WTC11 (cell line): Measurements from ENCODE around the gene RHOF. TPM values are rescaled to one million over a fixed set of nuclear protein-coding genes. Genes with fewer than 3 reads are reported as not detected.

ENCODE experiments used
- ATAC-seq: fragments of 200-7000 bp; cut with Tn5 transposase; 2 replicates; pipeline ENCODE4 v1.10.0; 2021; ENCODE audit warnings: mild to moderate bottlenecking, moderate library complexity
- CTCF ChIA-PET: fragments of 300-600 bp; sonication (Branson Sonifier 250); formaldehyde crosslinking; loops from one replicate; lab custom pipeline; 2021; ENCODE audit warnings: antibody characterized with exemption; lab: Charles Lee
- POLR2A ChIA-PET: fragments of 350-600 bp; sonication (Branson Sonifier 250); formaldehyde crosslinking; loops from one replicate; lab custom pipeline; 2021; ENCODE audit warnings: antibody characterized with exemption; lab: Charles Lee
- DNase-seq: peaks from one replicate; pipeline ENCODE4 v3.0.0; 2021; ENCODE audit warnings: low spot score
- H3K27ac Mint-ChIP-seq: 2 replicates; pipeline ENCODE4 v1.8.0; 2021; ENCODE audit warnings: mixed read lengths
- H3K27me3 Mint-ChIP-seq: 2 replicates; pipeline ENCODE4 v1.8.0; 2021; ENCODE audit warnings: low read depth, mild to moderate bottlenecking, moderate library complexity, mixed read lengths
- H3K36me3 Mint-ChIP-seq: 2 replicates; pipeline ENCODE4 v1.8.0; 2021; ENCODE audit warnings: mixed read lengths
- H3K4me1 Mint-ChIP-seq: 2 replicates; pipeline ENCODE4 v1.8.0; 2022; ENCODE audit warnings: mixed read lengths
- H3K4me3 Mint-ChIP-seq: 2 replicates; pipeline ENCODE4 v1.8.0; 2021; ENCODE audit warnings: mild to moderate bottlenecking, moderate library complexity, mixed read lengths
- H3K9me3 Mint-ChIP-seq: 2 replicates; pipeline ENCODE4 v1.8.0; 2021; ENCODE audit warnings: mixed read lengths
- ELF4 ChIP-seq: sonication (generic); formaldehyde crosslinking; IDR thresholded peaks from 2 replicates; pipeline ENCODE4 v1.8.1; 2022; ENCODE audit warnings: low read depth, mild to moderate bottlenecking, moderate library complexity, missing genetic modification reagents
- FOXP1 ChIP-seq: sonication (generic); formaldehyde crosslinking; IDR thresholded peaks from 2 replicates; pipeline ENCODE4 v1.8.0; 2022; ENCODE audit warnings: missing genetic modification reagents, mild to moderate bottlenecking, moderate library complexity, borderline replicate concordance
- GABPB1 ChIP-seq: sonication (generic); formaldehyde crosslinking; IDR thresholded peaks from 2 replicates; pipeline ENCODE4 v1.8.1; 2023; ENCODE audit warnings: mild to moderate bottlenecking, missing genetic modification reagents
- JAZF1 ChIP-seq: fragments of 250-450 bp; sonication (Bioruptor Pico); IDR thresholded peaks from 2 replicates; pipeline ENCODE4 v1.9.0; 2021; ENCODE audit warnings: moderate library complexity, mild to moderate bottlenecking, inconsistent platforms
- MXD4 ChIP-seq: fragments of 250-450 bp; sonication (Bioruptor Pico); IDR thresholded peaks from 2 replicates; pipeline ENCODE4 v1.8.0; 2021; ENCODE audit warnings: mild to moderate bottlenecking, moderate library complexity, borderline replicate concordance
- PRRX2 ChIP-seq: fragments of 250-450 bp; sonication (Bioruptor Pico); IDR thresholded peaks from 2 replicates; pipeline ENCODE4 v1.8.0; 2021; ENCODE audit warnings: mild to moderate bottlenecking
- RELA ChIP-seq: sonication (generic); formaldehyde crosslinking; IDR thresholded peaks from 2 replicates; pipeline ENCODE4 v1.8.1; 2022; ENCODE audit warnings: missing genetic modification reagents, mild to moderate bottlenecking, borderline replicate concordance
- SP1 ChIP-seq: sonication (generic); formaldehyde crosslinking; conservative IDR thresholded peaks from 2 replicates; pipeline ENCODE4 v1.8.1; 2022; ENCODE audit warnings: missing genetic modification reagents
- ZNF121 ChIP-seq: sonication (generic); formaldehyde crosslinking; IDR thresholded peaks from 2 replicates; pipeline ENCODE4 v1.8.0; 2023; ENCODE audit warnings: missing genetic modification reagents
- ZNF138 ChIP-seq: sonication (generic); formaldehyde crosslinking; conservative IDR thresholded peaks from 2 replicates; pipeline ENCODE4 v1.8.1; 2022; ENCODE audit warnings: mild to moderate bottlenecking, moderate library complexity, missing genetic modification reagents
- ZNF219 ChIP-seq: sonication (generic); formaldehyde crosslinking; IDR thresholded peaks from 2 replicates; pipeline ENCODE4 v1.8.0; 2023; ENCODE audit warnings: missing genetic modification reagents, mild to moderate bottlenecking, borderline replicate concordance
- total RNA-seq: library from RNA; stranded (reverse); gene quantifications from 3 replicates; pipeline ENCODE4 v1.2.3, GENCODE V29; 2021
- TF ChIP-seq, protein P1 (sequence below): sonication (generic); formaldehyde crosslinking; IDR thresholded peaks from 2 replicates; pipeline ENCODE4 v1.8.1; 2022; ENCODE audit warnings: low read depth, missing genetic modification reagents, borderline replicate concordance
- TF ChIP-seq, protein P2 (sequence below): sonication (generic); formaldehyde crosslinking; IDR thresholded peaks from 2 replicates; pipeline ENCODE4 v1.8.0; 2022; ENCODE audit warnings: mild to moderate bottlenecking, missing genetic modification reagents
- TF ChIP-seq, protein P3 (sequence below): sonication (generic); formaldehyde crosslinking; IDR thresholded peaks from 2 replicates; pipeline ENCODE4 v1.8.0; 2022; ENCODE audit warnings: mild to moderate bottlenecking, missing genetic modification reagents
- TF ChIP-seq, protein P4 (sequence below): fragments of 200-600 bp; IDR thresholded peaks from 2 replicates; pipeline ENCODE4 v1.8.0; 2022; ENCODE audit warnings: antibody characterized with exemption
- TF ChIP-seq, protein P5 (sequence below): fragments of 250-450 bp; sonication (Bioruptor Pico); conservative IDR thresholded peaks from 2 replicates; pipeline ENCODE4 v1.9.0; 2021; ENCODE audit warnings: mild to moderate bottlenecking

Gene RHOF
- total RNA-seq, 1 experiment from 2014 or later: 45.3 TPM

DNA sequence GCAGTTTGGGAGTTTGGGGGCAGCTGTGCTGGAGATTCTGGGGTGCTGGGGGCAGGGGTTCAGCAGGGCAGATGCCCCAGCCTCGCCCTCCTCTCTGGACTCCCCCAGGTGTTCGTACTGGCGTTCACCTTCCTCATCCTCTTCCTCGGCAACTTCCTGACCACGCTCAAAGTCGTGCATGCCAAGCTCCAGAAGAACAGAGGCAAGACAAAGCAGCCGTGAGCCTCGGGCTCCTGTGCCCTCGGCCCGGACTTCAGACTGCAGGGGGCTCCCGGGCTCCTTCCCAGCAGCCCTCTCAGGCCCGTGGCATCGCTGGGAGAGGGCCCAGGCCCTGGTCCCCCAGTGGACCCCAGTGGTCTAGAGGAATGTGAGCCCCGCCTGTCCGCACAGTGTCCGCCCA, 18.0 kb downstream of the RHOF start (continued):
- TF ChIP-seq FOXP1 (CRISPR knock-in tag) (no peak), JAZF1 (no peak)

- H3K27ac Mint-ChIP-seq: peak overlapping the region; percentile 84
- TF ChIP-seq MXD4 (CRISPR knock-in tag) (no peak), GABPB1 (CRISPR knock-in tag) (no peak), PRRX2 (CRISPR knock-in tag) (no peak), ZNF219 (CRISPR knock-in tag) (no peak), RELA (CRISPR knock-in tag) (no peak), ZNF138 (no peak)
- TF ChIP-seq, protein P1, sequence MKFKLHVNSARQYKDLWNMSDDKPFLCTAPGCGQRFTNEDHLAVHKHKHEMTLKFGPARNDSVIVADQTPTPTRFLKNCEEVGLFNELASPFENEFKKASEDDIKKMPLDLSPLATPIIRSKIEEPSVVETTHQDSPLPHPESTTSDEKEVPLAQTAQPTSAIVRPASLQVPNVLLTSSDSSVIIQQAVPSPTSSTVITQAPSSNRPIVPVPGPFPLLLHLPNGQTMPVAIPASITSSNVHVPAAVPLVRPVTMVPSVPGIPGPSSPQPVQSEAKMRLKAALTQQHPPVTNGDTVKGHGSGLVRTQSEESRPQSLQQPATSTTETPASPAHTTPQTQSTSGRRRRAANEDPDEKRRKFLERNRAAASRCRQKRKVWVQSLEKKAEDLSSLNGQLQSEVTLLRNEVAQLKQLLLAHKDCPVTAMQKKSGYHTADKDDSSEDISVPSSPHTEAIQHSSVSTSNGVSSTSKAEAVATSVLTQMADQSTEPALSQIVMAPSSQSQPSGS (CRISPR knock-in tag): no peak
- TF ChIP-seq, protein P2, sequence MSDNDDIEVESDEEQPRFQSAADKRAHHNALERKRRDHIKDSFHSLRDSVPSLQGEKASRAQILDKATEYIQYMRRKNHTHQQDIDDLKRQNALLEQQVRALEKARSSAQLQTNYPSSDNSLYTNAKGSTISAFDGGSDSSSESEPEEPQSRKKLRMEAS: no peak
- TF ChIP-seq, protein P3, sequence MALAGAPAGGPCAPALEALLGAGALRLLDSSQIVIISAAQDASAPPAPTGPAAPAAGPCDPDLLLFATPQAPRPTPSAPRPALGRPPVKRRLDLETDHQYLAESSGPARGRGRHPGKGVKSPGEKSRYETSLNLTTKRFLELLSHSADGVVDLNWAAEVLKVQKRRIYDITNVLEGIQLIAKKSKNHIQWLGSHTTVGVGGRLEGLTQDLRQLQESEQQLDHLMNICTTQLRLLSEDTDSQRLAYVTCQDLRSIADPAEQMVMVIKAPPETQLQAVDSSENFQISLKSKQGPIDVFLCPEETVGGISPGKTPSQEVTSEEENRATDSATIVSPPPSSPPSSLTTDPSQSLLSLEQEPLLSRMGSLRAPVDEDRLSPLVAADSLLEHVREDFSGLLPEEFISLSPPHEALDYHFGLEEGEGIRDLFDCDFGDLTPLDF (CRISPR knock-in tag): no peak
- TF ChIP-seq, all 79 proteins: peak for 0
- H3K4me1 Mint-ChIP-seq: peaks cover 19% of the 10 kb centered on the region
- H3K9me3 Mint-ChIP-seq: no peaks in the 10 kb centered on the region
- H3K27me3 Mint-ChIP-seq: no peaks in the 10 kb centered on the region
- H3K4me3 Mint-ChIP-seq: no peak overlapping the region
- ChIA-PET CTCF (interaction anchor here (0.6 to 15.3 kb wide), 18 partner anchors 9 to 575 kb away, joined by 3 to 227 read pairs (median 4); partner anchors contain the start of genes CFAP251, PSMD9, RHOF and TMEM120B), POLR2A (interaction anchor here (0.6 to 1.7 kb wide), 5 partner anchors 8 to 321 kb away, joined by 3 to 5 read pairs (median 3); partner anchors contain the start of gene BCL7A)
- ATAC-seq (peak; percentile 19), DNase-seq (peak; percentile 64)
- H3K36me3 Mint-ChIP-seq: peaks cover 2% of the 10 kb centered on the region; the same call in 1 of the 2 replicates
Observed at GRCh38 chr12:121774968-121775474, 18.5 kb downstream of the RHOF start.

- CTCF ChIA-PET: interaction anchor here (0.6 to 15.3 kb wide), 20 partner anchors 9 to 330 kb away, joined by 3 to 227 read pairs (median 3); partner anchors contain the start of genes CFAP251, RHOF and TMEM120B
- H3K9me3 Mint-ChIP-seq: no peaks in the 10 kb centered on the region
- H3K36me3 Mint-ChIP-seq: peaks cover 2% of the 10 kb centered on the region; the same call in 1 of the 2 replicates
- peak overlapping the region; percentile 72 for H3K27ac Mint-ChIP-seq
- no peak overlapping the region for H3K4me3 Mint-ChIP-seq
- TF ChIP-seq ZNF121 (peak; percentile 72; the same call in 1 of the 2 replicates), ELF4 (no peak), SP1 (CRISPR knock-in tag) (0 out of 2 replicates have a peak, but pooled peaks have one; percentile 36)
- TF ChIP-seq, protein P4, sequence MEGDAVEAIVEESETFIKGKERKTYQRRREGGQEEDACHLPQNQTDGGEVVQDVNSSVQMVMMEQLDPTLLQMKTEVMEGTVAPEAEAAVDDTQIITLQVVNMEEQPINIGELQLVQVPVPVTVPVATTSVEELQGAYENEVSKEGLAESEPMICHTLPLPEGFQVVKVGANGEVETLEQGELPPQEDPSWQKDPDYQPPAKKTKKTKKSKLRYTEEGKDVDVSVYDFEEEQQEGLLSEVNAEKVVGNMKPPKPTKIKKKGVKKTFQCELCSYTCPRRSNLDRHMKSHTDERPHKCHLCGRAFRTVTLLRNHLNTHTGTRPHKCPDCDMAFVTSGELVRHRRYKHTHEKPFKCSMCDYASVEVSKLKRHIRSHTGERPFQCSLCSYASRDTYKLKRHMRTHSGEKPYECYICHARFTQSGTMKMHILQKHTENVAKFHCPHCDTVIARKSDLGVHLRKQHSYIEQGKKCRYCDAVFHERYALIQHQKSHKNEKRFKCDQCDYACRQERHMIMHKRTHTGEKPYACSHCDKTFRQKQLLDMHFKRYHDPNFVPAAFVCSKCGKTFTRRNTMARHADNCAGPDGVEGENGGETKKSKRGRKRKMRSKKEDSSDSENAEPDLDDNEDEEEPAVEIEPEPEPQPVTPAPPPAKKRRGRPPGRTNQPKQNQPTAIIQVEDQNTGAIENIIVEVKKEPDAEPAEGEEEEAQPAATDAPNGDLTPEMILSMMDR: peak; percentile 77
- TF ChIP-seq, protein P5, sequence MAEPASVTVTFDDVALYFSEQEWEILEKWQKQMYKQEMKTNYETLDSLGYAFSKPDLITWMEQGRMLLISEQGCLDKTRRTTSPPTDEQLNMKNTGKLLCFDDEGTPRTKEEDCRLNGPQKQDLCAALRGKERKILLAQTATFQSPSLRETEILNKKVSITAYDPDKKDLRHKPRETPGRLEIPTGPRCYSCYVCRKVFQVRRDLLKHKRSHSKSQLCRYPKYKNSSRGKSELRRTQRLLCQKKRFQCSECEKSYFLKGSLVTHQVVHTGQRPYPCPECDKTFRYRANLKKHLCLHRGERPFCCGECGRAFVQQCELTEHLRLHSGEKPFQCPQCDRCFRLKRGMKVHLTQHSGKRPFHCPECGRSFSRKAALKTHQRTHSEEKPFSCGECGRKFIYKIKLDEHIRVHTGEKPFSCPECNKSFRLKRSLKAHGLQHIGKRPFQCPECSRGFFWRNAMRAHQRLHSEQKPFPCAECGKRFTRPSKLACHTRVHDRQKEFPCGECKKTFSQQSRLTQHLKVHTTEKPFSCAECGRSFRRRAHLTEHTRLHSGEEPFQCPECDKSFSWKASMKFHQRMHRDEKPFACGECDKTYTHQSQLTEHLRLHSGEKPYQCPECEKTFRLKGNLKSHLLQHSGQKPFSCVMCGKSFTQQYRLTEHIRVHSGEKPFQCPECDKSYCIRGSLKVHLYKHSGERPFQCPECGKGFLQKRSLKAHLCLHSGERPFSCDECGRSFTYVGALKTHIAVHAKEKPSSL (CRISPR knock-in tag): no peak
- peaks cover 16% of the 10 kb centered on the region for H3K4me1 Mint-ChIP-seq
- ATAC-seq (peak; percentile 77), DNase-seq (peak; percentile 88)
- POLR2A ChIA-PET: interaction anchor here (0.5 to 0.6 kb wide), 2 partner anchors 46 to 53 kb away, joined by 3 read pairs; no protein-coding TSS in a partner anchor
- no peaks in the 10 kb centered on the region for H3K27me3 Mint-ChIP-seq
Observed at GRCh38 chr12:121773011-121773777, 20.3 kb downstream of the RHOF start.
